Ishikawa (cell line): ENCODE results near the gene TSPAN14.
A peak's percentile ranks its signal among the peaks of the same experiment; 100 is the strongest.

Source experiments
- CEBPB ChIP-seq: IDR thresholded peaks from 2 replicates; pipeline ENCODE4 v1.6.1; 2012
- CREB1 ChIP-seq: IDR thresholded peaks from 2 replicates; pipeline ENCODE4 v1.6.1; 2012; ENCODE audit warnings: low read depth
- EP300 ChIP-seq: IDR thresholded peaks from 2 replicates; pipeline ENCODE4 v1.6.1; 2012; ENCODE audit warnings: borderline replicate concordance
- FOXM1 ChIP-seq: IDR thresholded peaks from 2 replicates; pipeline ENCODE4 v1.6.1; 2012; ENCODE audit warnings: low read depth, borderline replicate concordance
- RAD21 ChIP-seq: IDR thresholded peaks from 2 replicates; pipeline ENCODE4 v1.6.1; 2012; ENCODE audit warnings: low read depth
- TAF1 ChIP-seq: IDR thresholded peaks from 2 replicates; pipeline ENCODE4 v1.6.1; 2012; ENCODE audit warnings: low read depth, mild to moderate bottlenecking
- TCF12 ChIP-seq: IDR thresholded peaks from 2 replicates; pipeline ENCODE4 v1.6.1; 2012; ENCODE audit warnings: low read depth
- YY1 ChIP-seq: IDR thresholded peaks from 2 replicates; pipeline ENCODE4 v1.6.1; 2012; ENCODE audit warnings: low read depth
- ZBTB7A ChIP-seq: IDR thresholded peaks from 2 replicates; pipeline ENCODE4 v1.6.1; 2012; ENCODE audit warnings: low read depth
- TF ChIP-seq, protein P1 (sequence below): IDR thresholded peaks from 2 replicates; pipeline ENCODE4 v1.6.1; 2012
- TF ChIP-seq, protein P2 (sequence below): IDR thresholded peaks from 2 replicates; pipeline ENCODE4 v1.6.1; 2012; ENCODE audit warnings: low read depth, mild to moderate bottlenecking
- TF ChIP-seq, protein P3 (sequence below): IDR thresholded peaks from 2 replicates; pipeline ENCODE4 v1.6.1; 2012

DNA sequence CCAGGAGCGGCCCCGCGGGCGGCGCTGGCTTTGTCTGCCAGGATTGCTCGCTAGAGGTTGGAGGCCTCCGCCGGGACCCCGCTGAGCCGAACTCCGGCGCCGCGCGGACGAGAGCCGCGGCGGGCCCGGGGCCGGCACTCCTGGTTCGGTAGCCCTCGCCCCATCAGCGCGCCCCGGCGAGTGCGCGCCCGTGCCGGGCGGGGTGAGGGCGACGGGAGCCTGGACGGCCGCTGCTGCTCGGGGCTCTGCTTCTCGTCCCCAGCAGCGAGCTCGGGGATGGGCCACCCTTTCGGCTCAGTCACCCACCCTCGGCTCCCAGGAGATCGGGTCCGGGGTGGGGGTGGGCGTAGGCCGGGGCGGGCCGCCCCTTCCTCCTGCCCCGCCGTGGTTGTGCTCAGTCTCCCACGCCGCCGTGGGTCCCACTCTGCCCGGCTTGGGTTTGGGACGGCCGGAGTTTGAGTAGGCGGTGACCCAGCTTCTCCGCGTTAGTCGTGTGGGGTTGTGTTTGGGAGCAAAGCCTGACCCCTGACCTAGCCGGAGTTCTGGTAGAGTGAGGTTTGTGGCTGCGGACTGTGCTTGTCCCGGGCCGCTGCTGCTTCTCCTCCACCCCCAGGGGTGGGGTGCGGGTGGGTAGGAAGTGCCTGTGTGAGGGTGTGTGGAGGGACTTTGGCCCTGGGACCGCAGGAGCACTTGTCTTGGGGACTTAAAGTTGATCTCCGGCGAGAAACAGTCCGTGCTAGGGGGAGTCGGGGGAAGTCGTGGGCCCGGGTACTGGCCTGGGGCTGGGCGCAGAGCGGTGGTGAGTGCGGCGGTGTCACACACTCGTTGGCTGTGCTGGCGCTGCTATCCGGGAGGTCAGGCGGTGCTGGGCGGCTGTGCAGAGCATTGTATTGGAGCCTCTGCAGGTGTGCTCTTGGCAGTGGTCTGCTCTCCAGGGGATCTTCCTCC lies 677 bp downstream of the TSPAN14 start:
- peak; percentile 60; the same call in 1 of the 2 replicates for TF ChIP-seq EP300
- TF ChIP-seq, protein P1, sequence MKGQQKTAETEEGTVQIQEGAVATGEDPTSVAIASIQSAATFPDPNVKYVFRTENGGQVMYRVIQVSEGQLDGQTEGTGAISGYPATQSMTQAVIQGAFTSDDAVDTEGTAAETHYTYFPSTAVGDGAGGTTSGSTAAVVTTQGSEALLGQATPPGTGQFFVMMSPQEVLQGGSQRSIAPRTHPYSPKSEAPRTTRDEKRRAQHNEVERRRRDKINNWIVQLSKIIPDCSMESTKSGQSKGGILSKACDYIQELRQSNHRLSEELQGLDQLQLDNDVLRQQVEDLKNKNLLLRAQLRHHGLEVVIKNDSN = peak; percentile 29; the same call in 1 of the 2 replicates
- peak; percentile 3; the same call in 1 of the 2 replicates for TF ChIP-seq YY1
- TF ChIP-seq, protein P2, sequence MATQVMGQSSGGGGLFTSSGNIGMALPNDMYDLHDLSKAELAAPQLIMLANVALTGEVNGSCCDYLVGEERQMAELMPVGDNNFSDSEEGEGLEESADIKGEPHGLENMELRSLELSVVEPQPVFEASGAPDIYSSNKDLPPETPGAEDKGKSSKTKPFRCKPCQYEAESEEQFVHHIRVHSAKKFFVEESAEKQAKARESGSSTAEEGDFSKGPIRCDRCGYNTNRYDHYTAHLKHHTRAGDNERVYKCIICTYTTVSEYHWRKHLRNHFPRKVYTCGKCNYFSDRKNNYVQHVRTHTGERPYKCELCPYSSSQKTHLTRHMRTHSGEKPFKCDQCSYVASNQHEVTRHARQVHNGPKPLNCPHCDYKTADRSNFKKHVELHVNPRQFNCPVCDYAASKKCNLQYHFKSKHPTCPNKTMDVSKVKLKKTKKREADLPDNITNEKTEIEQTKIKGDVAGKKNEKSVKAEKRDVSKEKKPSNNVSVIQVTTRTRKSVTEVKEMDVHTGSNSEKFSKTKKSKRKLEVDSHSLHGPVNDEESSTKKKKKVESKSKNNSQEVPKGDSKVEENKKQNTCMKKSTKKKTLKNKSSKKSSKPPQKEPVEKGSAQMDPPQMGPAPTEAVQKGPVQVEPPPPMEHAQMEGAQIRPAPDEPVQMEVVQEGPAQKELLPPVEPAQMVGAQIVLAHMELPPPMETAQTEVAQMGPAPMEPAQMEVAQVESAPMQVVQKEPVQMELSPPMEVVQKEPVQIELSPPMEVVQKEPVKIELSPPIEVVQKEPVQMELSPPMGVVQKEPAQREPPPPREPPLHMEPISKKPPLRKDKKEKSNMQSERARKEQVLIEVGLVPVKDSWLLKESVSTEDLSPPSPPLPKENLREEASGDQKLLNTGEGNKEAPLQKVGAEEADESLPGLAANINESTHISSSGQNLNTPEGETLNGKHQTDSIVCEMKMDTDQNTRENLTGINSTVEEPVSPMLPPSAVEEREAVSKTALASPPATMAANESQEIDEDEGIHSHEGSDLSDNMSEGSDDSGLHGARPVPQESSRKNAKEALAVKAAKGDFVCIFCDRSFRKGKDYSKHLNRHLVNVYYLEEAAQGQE = no peak
- TF ChIP-seq CEBPB = no peak
- peak; percentile 39; the same call in 1 of the 2 replicates for TF ChIP-seq ZBTB7A
- TF ChIP-seq CREB1 = no peak
- no peak for TF ChIP-seq FOXM1
- TF ChIP-seq TAF1 = no peak; the same call in 1 of the 2 replicates
- TF ChIP-seq RAD21 = no peak
- TF ChIP-seq, protein P3, sequence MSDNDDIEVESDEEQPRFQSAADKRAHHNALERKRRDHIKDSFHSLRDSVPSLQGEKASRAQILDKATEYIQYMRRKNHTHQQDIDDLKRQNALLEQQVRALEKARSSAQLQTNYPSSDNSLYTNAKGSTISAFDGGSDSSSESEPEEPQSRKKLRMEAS = peak; percentile 63; the same call in 1 of the 2 replicates
- peak; percentile 84 for TF ChIP-seq TCF12
